A673 (cell line): ENCODE results near the gene ALKBH3. TPM values are rescaled to one million over a fixed set of nuclear protein-coding genes. Genes with fewer than 3 reads are reported as not detected.

Experiments used
- BruUV-seq: library from RNA; stranded (reverse); fragments of 400-500 nt; replicated peaks from 2 replicates; lab custom pipeline; 2021; lab: Mats Ljungman, UMichigan
- CTCF ChIA-PET: fragments of 300-600 bp; sonication (Branson Sonifier 250); formaldehyde crosslinking; loops from one replicate; lab custom pipeline; 2022; ENCODE audit warnings: antibody characterized with exemption; lab: Charles Lee
- POLR2A ChIA-PET: fragments of 300-600 bp; sonication (Branson Sonifier 250); formaldehyde crosslinking; loops from one replicate; lab custom pipeline; 2022; ENCODE audit warnings: antibody characterized with exemption; ENCODE audit not compliant: low non-redundant PET; lab: Charles Lee
- DNase-seq: peaks from one replicate; pipeline ENCODE4 v3.0.0-alpha.2; 2015; ENCODE audit warnings: low spot score
- H3K27ac ChIP-seq: fragments of 200-600 bp; sonication (generic); 2 replicates; pipeline ENCODE4 v1.5.1; 2016; ENCODE audit warnings: mixed run types, low read depth, mild to moderate bottlenecking, mixed read lengths, antibody characterized with exemption, low read length; ENCODE audit not compliant: poor library complexity, severe bottlenecking
- H3K27me3 ChIP-seq: fragments of 200-600 bp; sonication (generic); replicated peaks from 2 replicates; pipeline ENCODE4 v1.6.1; 2017; ENCODE audit warnings: mixed run types, low read depth, mild to moderate bottlenecking, mixed read lengths, antibody characterized with exemption, low read length; ENCODE audit not compliant: insufficient read depth, poor library complexity
- H3K36me3 ChIP-seq: fragments of 200-600 bp; sonication (generic); 2 replicates; pipeline ENCODE4 v1.6.1; 2016; ENCODE audit warnings: mixed run types, mild to moderate bottlenecking, mixed read lengths, antibody characterized with exemption, low read length; ENCODE audit not compliant: insufficient read depth, poor library complexity, severe bottlenecking
- H3K4me1 ChIP-seq: fragments of 200-600 bp; sonication (generic); 2 replicates; pipeline ENCODE4 v1.6.1; 2017; ENCODE audit warnings: mixed run types, mild to moderate bottlenecking, mixed read lengths, antibody characterized with exemption, low read length; ENCODE audit not compliant: insufficient read depth, poor library complexity, severe bottlenecking
- H3K4me3 ChIP-seq: fragments of 200-600 bp; sonication (generic); 2 replicates; pipeline ENCODE4 v1.5.1; 2016; ENCODE audit warnings: low read depth, mixed run types, mild to moderate bottlenecking, mixed read lengths, low read length; ENCODE audit not compliant: poor library complexity, severe bottlenecking
- H3K9me3 ChIP-seq: fragments of 200-600 bp; sonication (generic); 2 replicates; pipeline ENCODE4 v1.6.1; 2016; ENCODE audit warnings: mixed run types, low read depth, mild to moderate bottlenecking, mixed read lengths, antibody characterized with exemption, low read length; ENCODE audit not compliant: poor library complexity, severe bottlenecking
- CTCF ChIP-seq: fragments of 300-800, 200-600 bp; sonication (generic); conservative IDR thresholded peaks from 2 replicates; pipeline ENCODE4 v1.5.1; 2017; ENCODE audit warnings: low read depth, mild to moderate bottlenecking, antibody characterized with exemption, low read length, moderate library complexity, mixed read lengths
- EZH2 ChIP-seq: fragments of 200-600 bp; sonication (generic); IDR thresholded peaks from 2 replicates; pipeline ENCODE4 v1.6.1; 2017; ENCODE audit warnings: borderline replicate concordance, low read depth, mild to moderate bottlenecking, mixed read lengths, antibody characterized with exemption, low read length; ENCODE audit not compliant: poor library complexity, severe bottlenecking
- intact Hi-C: fragments of 100-400 bp; cut with micrococcal nuclease; formaldehyde crosslinking; loops from one replicate; pipeline ENCODE4 v1.10.0; 2022; ENCODE audit not compliant: unreplicated experiment
- total RNA-seq: library from RNA; stranded (reverse); gene quantifications from 2 replicates; pipeline ENCODE4 v1.2.3, GENCODE V29; 2021

ALKBH3 gene
- total RNA-seq, 1 experiment from 2014 or later = 96.6 TPM

DNA sequence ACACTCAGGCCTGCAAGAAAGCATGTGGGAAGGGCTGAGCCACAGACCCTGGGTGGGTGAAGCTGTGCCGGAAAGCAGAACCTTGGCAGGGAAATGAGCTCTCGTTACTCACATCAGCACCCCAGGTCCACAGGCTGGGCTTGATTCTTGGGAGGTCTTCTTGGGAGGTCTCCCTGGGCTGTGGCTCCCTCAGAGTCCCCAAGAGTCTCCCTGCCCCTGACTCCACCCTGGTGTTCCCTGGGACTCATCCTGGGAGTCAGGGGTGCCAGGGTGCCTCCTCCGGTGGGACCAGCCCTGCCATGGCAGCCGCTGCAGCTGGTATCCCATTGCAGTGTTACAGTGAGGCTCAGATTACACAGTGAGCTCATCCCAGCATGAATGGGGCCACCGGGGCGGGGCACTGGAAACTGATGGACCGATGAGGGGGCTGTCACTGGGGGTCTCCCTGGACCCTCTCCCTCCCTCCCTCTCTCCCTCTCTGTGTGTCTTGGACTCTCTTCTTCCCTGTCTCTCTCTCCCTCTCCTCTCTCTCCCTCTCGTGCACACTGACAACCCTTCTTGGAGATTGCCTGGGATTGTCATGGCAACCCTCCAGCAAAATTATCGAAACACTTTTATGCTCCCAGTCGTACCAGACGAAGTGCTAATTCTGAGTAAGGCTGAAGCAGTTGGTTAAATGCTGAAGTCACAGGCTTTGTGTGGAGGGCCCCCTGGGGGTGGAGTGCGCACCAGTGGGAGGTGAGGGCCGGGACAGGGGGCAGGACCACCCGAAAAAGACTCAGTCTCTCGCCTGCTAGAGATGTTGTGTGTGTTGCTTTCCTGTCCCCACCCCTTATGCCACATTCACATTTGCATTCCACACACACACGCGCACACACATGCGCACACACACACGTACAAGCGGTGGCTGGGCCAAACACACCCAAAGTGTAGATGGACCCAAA lies 53.2 kb downstream of the ALKBH3 start:
- TF ChIP-seq EZH2 (no peak), CTCF (no peak)
- ChIA-PET CTCF (interaction anchor here (0.9 to 1.0 kb wide), 3 partner anchors 8 to 16 kb away, joined by 3 read pairs; partner anchors contain the start of gene C11orf96), POLR2A (no interaction called here)
- no peaks in the 10 kb centered on the region for H3K27me3 ChIP-seq
- no peaks in the 10 kb centered on the region for H3K9me3 ChIP-seq
- no peak overlapping the region for H3K4me3 ChIP-seq
- H3K27ac ChIP-seq = no peak overlapping the region
- H3K36me3 ChIP-seq = no peaks in the 10 kb centered on the region
- peak; percentile 60 for DNase-seq
- intact Hi-C loops = no loop called here
- H3K4me1 ChIP-seq = peaks cover 10% of the 10 kb centered on the region
- no TSS peak for BruUV-seq

- Histone ChIP-seq H3K27me3 (no peaks in the 10 kb centered on the region), H3K36me3 (no peaks in the 10 kb centered on the region), H3K4me3 (no peak overlapping the region), H3K27ac (no peak overlapping the region), H3K9me3 (no peaks in the 10 kb centered on the region), H3K4me1 (peaks cover 10% of the 10 kb centered on the region)
- DNase-seq = no peak
- TF ChIP-seq CTCF = no peak
- TF ChIP-seq EZH2 = no peak
- BruUV-seq = no TSS peak
- ChIA-PET CTCF (no interaction called here), POLR2A (no interaction called here)
- intact Hi-C loops = no loop called here
These were observed 54.2 kb downstream of the ALKBH3 start for GRCh38 chr11:43934601-43935423.

DNA sequence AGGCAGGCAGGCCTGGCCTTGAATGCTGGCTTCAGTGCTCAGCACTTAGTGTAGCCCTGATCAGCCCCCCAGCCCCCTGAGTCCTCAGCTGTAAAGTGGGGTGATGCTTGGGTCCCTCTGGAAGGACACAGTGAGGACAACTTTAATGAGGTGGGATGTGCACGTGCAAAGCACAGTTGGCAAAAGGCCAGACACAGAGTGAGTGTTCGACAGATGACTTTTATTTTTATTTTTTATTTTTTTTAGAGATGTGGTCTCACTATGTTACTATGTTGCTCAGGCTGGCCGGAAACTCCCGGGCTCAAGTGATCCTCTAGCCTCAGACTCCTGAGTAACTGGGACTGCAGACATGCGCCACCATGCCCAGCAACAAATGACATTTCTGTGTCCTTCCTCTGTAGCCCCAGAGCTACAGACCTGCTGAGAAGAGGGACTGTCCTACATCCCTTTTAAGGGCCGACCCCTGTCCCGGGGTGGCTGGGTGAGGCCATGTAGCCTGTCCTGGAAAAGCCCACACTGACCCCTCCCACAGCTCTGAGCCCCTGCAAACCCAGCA lies 54.9 kb downstream of the ALKBH3 start:
- TF ChIP-seq EZH2 = no peak
- no peak for TF ChIP-seq CTCF
- H3K27ac ChIP-seq = no peak overlapping the region
- no peak overlapping the region for H3K4me3 ChIP-seq
- DNase-seq = no peak
- H3K4me1 ChIP-seq = peaks cover 10% of the 10 kb centered on the region
- POLR2A ChIA-PET = no interaction called here
- no peaks in the 10 kb centered on the region for H3K36me3 ChIP-seq
- CTCF ChIA-PET = no interaction called here
- intact Hi-C loops = no loop called here
- no peaks in the 10 kb centered on the region for H3K27me3 ChIP-seq
- no TSS peak for BruUV-seq
- H3K9me3 ChIP-seq = no peaks in the 10 kb centered on the region
